ENCODE results near the gene FFAR1. TPM values are rescaled to one million over a fixed set of nuclear protein-coding genes. Genes with fewer than 3 reads are reported as not detected.
A peak's percentile ranks its signal among the peaks of the same experiment; 100 is the strongest.

The FFAR1 gene
- total and polyA plus RNA-seq, 9 donors: 0.04 to 0.14 (median 0.07) TPM; not detected in 6

DNA sequence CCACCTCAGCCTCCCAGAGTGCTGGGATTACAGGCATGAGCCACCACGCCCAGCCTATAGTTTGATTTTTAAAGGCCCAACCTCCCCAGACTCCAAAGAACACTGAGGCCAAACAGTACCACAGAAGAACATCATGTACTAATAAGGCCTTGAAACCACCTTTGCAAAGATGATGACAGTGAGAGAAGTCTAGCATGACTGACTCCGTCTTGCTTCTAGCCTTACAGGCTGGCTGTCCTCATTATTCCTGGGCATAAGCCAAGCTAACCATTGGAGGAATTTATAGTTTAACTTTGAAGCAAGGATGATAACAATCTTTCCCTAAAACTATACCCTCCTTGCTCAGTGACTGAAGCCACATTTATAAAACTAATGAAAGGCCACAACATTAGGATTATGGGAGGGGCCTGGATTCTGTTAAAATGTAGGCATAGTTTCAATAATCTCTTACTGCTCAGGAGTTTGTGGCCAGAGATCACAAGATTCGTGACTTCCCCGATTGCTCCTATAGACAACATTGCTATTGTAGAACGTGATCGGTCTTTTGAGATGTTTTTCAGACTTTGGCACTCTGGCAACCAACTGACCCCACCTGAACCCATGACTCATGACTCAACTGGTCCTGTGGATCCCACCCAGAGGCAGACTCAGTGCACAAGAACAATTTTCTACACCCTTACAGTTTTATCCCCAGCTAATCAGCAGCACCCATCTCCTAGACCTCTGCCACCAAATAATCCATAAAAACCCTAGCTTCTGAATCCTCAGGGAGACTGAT lies 40.8 kb downstream of the FFAR1 start:
- no peaks in the 10 kb centered on the region for H3K27me3 ChIP-seq (ENCODE audit: control insufficient read depth, insufficient read depth, low read length)
- no peak for DNase-seq
- H3K4me3 ChIP-seq (ENCODE audit: low read length): no peak overlapping the region
- WGBS (ENCODE audit: insufficient coverage): 89% methylated on average over 5 of the region's 6 CpGs
- peaks cover 10% of the 10 kb centered on the region for H3K9me3 ChIP-seq (replicated peaks; ENCODE audit: control insufficient read depth, low read depth, low read length)
- H3K27ac ChIP-seq (ENCODE audit: low read length): no peak overlapping the region
- no peaks in the 10 kb centered on the region for H3K36me3 ChIP-seq (ENCODE audit: control insufficient read depth, insufficient read depth, low read length)
- H3K4me1 ChIP-seq (ENCODE audit: control insufficient read depth, insufficient read depth, low read length): no peaks in the 10 kb centered on the region

DNA sequence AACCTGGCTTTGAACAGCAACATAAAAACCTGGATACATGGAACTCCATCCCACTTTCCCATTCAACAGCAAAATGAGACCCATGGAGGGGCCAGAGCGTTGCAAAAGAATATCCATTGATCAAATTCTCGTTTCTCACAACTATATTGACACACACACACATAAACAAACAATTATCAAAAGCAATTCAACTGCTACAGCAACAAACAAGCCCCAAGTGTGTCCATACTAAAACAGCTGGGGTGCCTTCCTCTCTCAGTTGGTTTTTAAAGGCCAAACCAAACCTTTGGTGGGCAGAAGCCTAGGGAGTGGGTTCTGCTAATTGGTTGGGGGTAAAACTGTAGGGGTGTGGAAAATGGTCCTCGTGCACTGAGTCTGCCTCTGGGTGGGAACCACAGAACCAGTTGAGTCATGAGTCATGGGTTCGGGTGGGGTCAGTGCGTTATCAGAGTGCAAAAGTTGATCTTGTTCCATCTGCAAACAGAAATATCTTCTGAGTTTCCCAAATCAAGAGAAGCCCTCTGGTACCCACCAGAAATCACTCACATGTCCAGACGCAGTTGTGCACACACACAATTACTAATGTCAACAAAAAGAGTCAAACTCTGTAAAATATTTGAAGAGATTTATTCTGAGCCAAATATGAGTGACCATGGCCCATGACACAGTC lies 41.6 kb downstream of the FFAR1 start:
- no peaks in the 10 kb centered on the region for H3K4me1 ChIP-seq (ENCODE audit: control insufficient read depth, insufficient read depth, low read length)
- no peak overlapping the region for H3K27ac ChIP-seq (ENCODE audit: low read length)
- peaks cover 10% of the 10 kb centered on the region for H3K9me3 ChIP-seq (replicated peaks; ENCODE audit: control insufficient read depth, low read depth, low read length)
- no peak overlapping the region for H3K4me3 ChIP-seq (ENCODE audit: low read length)
- H3K27me3 ChIP-seq (ENCODE audit: control insufficient read depth, insufficient read depth, low read length): no peaks in the 10 kb centered on the region
- no peak for DNase-seq
- WGBS (ENCODE audit: insufficient coverage): 57% methylated on average over 3 of the region's 6 CpGs
- no peaks in the 10 kb centered on the region for H3K36me3 ChIP-seq (ENCODE audit: control insufficient read depth, insufficient read depth, low read length)

DNA sequence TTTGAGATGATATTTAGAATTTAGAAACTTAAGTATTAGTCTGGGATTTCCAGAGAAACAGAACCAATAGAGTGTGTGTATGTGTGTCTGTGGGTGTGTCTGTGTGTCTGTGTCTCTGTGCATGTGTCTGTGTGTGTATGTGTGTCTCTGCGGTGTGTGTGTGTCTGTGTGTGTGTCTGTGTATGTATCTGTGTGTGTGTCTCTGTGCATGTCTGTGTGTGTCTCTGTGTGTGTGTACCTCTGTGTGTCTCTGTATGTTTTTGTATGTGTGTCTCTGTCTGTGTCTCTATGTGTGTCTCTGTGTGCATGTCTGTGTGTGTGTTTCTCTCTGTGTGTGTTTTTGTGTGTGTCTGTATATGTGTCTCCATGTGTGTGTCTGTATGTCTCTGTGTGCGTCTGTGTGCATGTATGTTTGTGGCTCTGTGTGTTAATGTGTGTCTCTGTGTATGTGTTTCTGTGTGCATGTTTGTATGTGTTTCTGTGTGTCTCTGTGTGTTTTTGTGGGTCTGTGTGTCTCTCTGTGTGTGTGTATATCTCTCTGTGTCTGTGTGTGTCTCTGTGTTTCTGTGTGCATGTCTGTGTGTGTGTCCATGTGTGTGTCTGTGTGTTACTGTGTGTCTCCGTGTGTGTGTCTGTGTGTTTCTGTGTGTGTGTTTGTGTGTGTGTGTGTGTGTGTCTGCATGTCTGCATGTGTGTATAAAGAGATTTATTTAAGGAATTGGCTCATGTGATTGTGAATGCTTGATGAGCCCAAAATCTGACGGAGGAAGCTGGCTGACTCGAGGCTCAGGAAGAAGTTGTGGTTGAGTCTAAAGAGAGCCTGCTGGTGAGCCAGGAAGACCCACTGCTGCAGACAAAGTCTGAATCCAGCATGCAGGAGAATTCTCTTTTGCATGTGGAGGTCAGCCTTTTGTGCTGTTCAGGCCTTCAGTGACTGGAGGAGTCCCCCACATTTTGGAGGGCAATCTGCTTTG lies 45.3 kb downstream of the FFAR1 start:
- DNase-seq: peak; percentile 34
- Histone ChIP-seq H3K4me3 (ENCODE audit: low read length) (no peak overlapping the region), H3K27ac (ENCODE audit: low read length) (no peak overlapping the region), H3K27me3 (ENCODE audit: control insufficient read depth, insufficient read depth, low read length) (no peaks in the 10 kb centered on the region), H3K9me3 (replicated peaks; ENCODE audit: control insufficient read depth, low read depth, low read length) (no peaks in the 10 kb centered on the region), H3K36me3 (ENCODE audit: control insufficient read depth, insufficient read depth, low read length) (no peaks in the 10 kb centered on the region), H3K4me1 (ENCODE audit: control insufficient read depth, insufficient read depth, low read length) (no peaks in the 10 kb centered on the region)
- 68% methylated on average over 5 of the region's 5 CpGs for WGBS (ENCODE audit: insufficient coverage)

DNA sequence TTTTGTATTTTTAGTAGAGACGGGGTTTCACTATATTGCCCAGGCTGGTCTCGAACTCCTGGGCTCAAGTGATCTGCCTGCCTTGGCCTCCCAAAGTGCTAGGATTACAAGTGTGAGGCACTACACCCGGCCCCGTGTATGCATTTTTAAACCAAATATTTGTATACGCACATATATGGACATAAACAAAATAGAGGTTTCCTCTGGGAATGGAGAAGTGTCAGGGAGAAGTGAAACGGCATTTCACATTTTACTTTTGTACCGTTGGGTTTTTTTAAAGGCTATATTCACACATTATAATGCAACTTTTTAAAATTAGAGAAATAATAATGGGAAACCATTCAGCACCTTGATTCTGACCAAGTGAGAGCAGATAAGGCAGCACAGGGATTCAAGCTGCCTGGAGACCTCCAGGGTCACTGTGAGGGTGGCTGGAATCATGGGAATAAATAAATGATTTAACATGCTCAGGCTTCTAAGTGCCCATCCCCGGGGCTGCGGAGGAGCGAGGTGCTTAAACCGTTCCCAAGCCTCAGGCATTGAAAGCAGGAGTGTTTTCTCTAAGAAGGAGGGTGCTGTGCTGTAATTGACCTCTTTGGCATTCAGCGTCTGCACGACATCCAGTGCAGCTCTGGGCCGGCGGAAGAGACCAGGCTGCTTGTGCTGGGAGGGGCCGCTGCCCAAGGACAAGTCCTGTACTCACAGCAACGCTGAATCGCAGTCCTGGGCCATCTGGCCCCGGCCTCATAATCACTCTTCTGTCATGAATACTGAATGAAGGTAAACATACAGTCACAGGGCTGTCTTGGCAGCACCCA lies 47.9 kb downstream of the FFAR1 start:
- Histone ChIP-seq H3K4me3 (ENCODE audit: low read length) (no peak overlapping the region), H3K36me3 (ENCODE audit: control insufficient read depth, insufficient read depth, low read length) (no peaks in the 10 kb centered on the region), H3K4me1 (ENCODE audit: control insufficient read depth, insufficient read depth, low read length) (no peaks in the 10 kb centered on the region), H3K27ac (ENCODE audit: low read length) (no peak overlapping the region), H3K27me3 (ENCODE audit: control insufficient read depth, insufficient read depth, low read length) (no peaks in the 10 kb centered on the region), H3K9me3 (replicated peaks; ENCODE audit: control insufficient read depth, low read depth, low read length) (no peaks in the 10 kb centered on the region)
- WGBS (ENCODE audit: insufficient coverage): 33% methylated on average over 14 of the region's 19 CpGs
- peak; percentile 21 for DNase-seq

DNA sequence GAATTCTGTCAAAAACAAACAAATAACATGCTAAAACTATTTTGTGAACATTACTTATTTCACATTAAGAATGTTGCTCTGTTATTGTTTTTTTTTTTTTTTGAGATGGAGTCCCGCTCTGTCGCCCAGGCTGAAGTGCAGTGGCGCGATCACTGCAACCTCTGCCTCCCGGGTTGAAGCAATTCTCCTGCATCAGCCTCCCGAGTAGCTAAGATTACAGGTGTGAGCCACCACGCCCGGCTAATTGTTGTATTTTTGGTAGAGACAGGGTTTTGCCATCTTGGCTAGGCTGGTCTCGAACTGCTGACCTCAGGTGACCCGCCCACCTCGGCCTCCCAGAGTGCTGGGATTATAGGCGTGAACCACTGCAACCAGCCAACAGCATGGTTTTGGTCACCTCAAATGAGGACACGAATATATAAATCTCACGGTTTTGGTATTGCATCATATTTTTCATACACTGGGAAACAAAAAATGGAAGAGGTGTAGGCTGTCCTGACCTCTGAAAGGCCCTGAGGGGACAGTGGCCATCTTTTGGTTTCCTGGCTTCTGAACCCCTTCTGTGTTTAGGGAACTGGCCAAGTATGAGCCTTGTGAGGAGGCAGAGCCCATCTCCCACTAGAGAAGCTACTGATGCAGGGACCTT lies 48.7 kb downstream of the FFAR1 start:
- 86% methylated on average over 10 of the region's 14 CpGs for WGBS (ENCODE audit: insufficient coverage)
- no peak overlapping the region for H3K4me3 ChIP-seq (ENCODE audit: low read length)
- H3K36me3 ChIP-seq (ENCODE audit: control insufficient read depth, insufficient read depth, low read length): no peaks in the 10 kb centered on the region
- no peaks in the 10 kb centered on the region for H3K27me3 ChIP-seq (ENCODE audit: control insufficient read depth, insufficient read depth, low read length)
- H3K4me1 ChIP-seq (ENCODE audit: control insufficient read depth, insufficient read depth, low read length): no peaks in the 10 kb centered on the region
- no peak for DNase-seq
- no peak overlapping the region for H3K27ac ChIP-seq (ENCODE audit: low read length)
- no peaks in the 10 kb centered on the region for H3K9me3 ChIP-seq (replicated peaks; ENCODE audit: control insufficient read depth, low read depth, low read length)

DNA sequence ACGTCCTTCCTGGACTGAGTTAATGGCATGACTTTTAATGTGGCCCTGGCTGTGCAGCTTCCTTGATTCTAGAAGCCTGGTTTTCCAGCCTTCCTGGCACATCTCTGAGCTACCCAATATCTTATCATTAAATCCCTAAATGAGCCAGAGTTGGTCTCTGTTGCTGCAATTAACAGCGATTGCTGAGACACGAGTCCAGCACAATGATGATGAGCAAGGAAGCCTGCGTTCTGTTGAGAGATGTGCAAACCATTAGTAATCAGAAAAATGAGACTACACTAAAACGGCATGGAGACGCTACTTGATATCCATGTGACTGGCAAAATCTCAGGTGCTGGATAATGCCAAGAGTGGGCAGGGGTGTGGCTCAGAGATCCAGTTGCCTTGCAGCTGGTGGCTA lies 49.4 kb downstream of the FFAR1 start:
- Histone ChIP-seq H3K36me3 (ENCODE audit: control insufficient read depth, insufficient read depth, low read length) (no peaks in the 10 kb centered on the region), H3K9me3 (replicated peaks; ENCODE audit: control insufficient read depth, low read depth, low read length) (no peaks in the 10 kb centered on the region), H3K27ac (ENCODE audit: low read length) (no peak overlapping the region), H3K27me3 (ENCODE audit: control insufficient read depth, insufficient read depth, low read length) (no peaks in the 10 kb centered on the region), H3K4me3 (ENCODE audit: low read length) (no peak overlapping the region), H3K4me1 (ENCODE audit: control insufficient read depth, insufficient read depth, low read length) (no peaks in the 10 kb centered on the region)
- 80% methylated on average over 6 of the region's 6 CpGs for WGBS (ENCODE audit: insufficient coverage)
- DNase-seq: no peak

Other genes starting within 250 kb of the FFAR1 start
- 0.35 TPM for gene FXYD3, start 232.1 kb upstream of the FFAR1 start, total RNA-seq
- gene FXYD3, start 232.1 kb upstream of the FFAR1 start, polyA plus RNA-seq (ENCODE audit: insufficient read depth in 1 of 8, insufficient read length in 8 of 8, low replicate concordance in 1 of 8): 1 to 10 TPM in 3 of 8 donors, under 1 TPM in 4, not detected in 1; 0.31 to 9.3 (median 0.65) TPM
- 8.6 TPM for gene LGI4, start 212.8 kb upstream of the FFAR1 start, total RNA-seq
- gene LGI4, start 212.8 kb upstream of the FFAR1 start, polyA plus RNA-seq (ENCODE audit: insufficient read depth in 1 of 8, insufficient read length in 8 of 8, low replicate concordance in 1 of 8): 10 to 100 TPM in 6 of 8 donors, 1 to 10 TPM in 2; 8.4 to 16.3 (median 11.3) TPM
- gene FXYD1, start 209.1 kb upstream of the FFAR1 start, total RNA-seq: 152 TPM
- 100 to 1,000 TPM; 144 to 301 (median 206) TPM for gene FXYD1, start 209.1 kb upstream of the FFAR1 start, polyA plus RNA-seq (ENCODE audit: insufficient read depth in 1 of 8, insufficient read length in 8 of 8, low replicate concordance in 1 of 8)
- gene FXYD7, start 204.6 kb upstream of the FFAR1 start, total RNA-seq: 0.71 TPM
- gene FXYD7, start 204.6 kb upstream of the FFAR1 start, polyA plus RNA-seq (ENCODE audit: insufficient read depth in 1 of 8, insufficient read length in 8 of 8, low replicate concordance in 1 of 8): 1 to 10 TPM in 2 of 8 donors, under 1 TPM in 6; 0.38 to 1.4 (median 0.63) TPM
- 13.3 TPM for gene FXYD5, start 193.2 kb upstream of the FFAR1 start, total RNA-seq
- gene FXYD5, start 193.2 kb upstream of the FFAR1 start, polyA plus RNA-seq (ENCODE audit: insufficient read depth in 1 of 8, insufficient read length in 8 of 8, low replicate concordance in 1 of 8): 10 to 100 TPM; 16.0 to 28.1 (median 21.9) TPM
- not detected for gene FAM187B, start 119.2 kb upstream of the FFAR1 start, total RNA-seq
- gene FAM187B, start 119.2 kb upstream of the FFAR1 start, polyA plus RNA-seq (ENCODE audit: insufficient read depth in 1 of 8, insufficient read length in 8 of 8, low replicate concordance in 1 of 8): not detected
- 2.9 TPM for gene LSR, start 98.9 kb upstream of the FFAR1 start, total RNA-seq
- 10 to 100 TPM in 1 of 8 donors, 1 to 10 TPM in 7; 3.2 to 15.2 (median 5.7) TPM for gene LSR, start 98.9 kb upstream of the FFAR1 start, polyA plus RNA-seq (ENCODE audit: insufficient read depth in 1 of 8, insufficient read length in 8 of 8, low replicate concordance in 1 of 8)
- gene USF2, start 78.9 kb upstream of the FFAR1 start, total RNA-seq: 44.9 TPM
- gene USF2, start 78.9 kb upstream of the FFAR1 start, polyA plus RNA-seq (ENCODE audit: insufficient read depth in 1 of 8, insufficient read length in 8 of 8, low replicate concordance in 1 of 8): 100 to 1,000 TPM; 102 to 132 (median 109) TPM
- gene HAMP, start 65.4 kb upstream of the FFAR1 start, total RNA-seq: 0.18 TPM
- gene HAMP, start 65.4 kb upstream of the FFAR1 start, polyA plus RNA-seq (ENCODE audit: insufficient read depth in 1 of 8, insufficient read length in 8 of 8, low replicate concordance in 1 of 8): under 1 TPM in 7 of 8 donors, not detected in 1; 0.04 to 0.41 (median 0.10) TPM
- gene MAG, start 55.7 kb upstream of the FFAR1 start, total RNA-seq: 2.6 TPM
- gene MAG, start 55.7 kb upstream of the FFAR1 start, polyA plus RNA-seq (ENCODE audit: insufficient read depth in 1 of 8, insufficient read length in 8 of 8, low replicate concordance in 1 of 8): 1 to 10 TPM in 3 of 8 donors, under 1 TPM in 5; 0.16 to 2.5 (median 0.48) TPM
- 3.3 TPM for gene CD22, start 18.7 kb upstream of the FFAR1 start, total RNA-seq
- gene CD22, start 18.7 kb upstream of the FFAR1 start, polyA plus RNA-seq (ENCODE audit: insufficient read depth in 1 of 8, insufficient read length in 8 of 8, low replicate concordance in 1 of 8): 1 to 10 TPM in 3 of 8 donors, under 1 TPM in 5; 0.55 to 8.9 (median 0.92) TPM
- 0.22 TPM for gene FFAR3, start 10.6 kb downstream of the FFAR1 start, total RNA-seq
- gene FFAR3, start 10.6 kb downstream of the FFAR1 start, polyA plus RNA-seq (ENCODE audit: insufficient read depth in 1 of 8, insufficient read length in 8 of 8, low replicate concordance in 1 of 8): under 1 TPM in 5 of 8 donors, not detected in 3; 0.06 to 0.24 (median 0.16) TPM
- gene GPR42, start 23.2 kb downstream of the FFAR1 start, total RNA-seq: not detected
- under 1 TPM in 1 of 8 donors, not detected in 7; 0.15 TPM for gene GPR42, start 23.2 kb downstream of the FFAR1 start, polyA plus RNA-seq (ENCODE audit: insufficient read depth in 1 of 8, insufficient read length in 8 of 8, low replicate concordance in 1 of 8)
- 0.22 TPM for gene FFAR2, start 100.4 kb downstream of the FFAR1 start, total RNA-seq
- gene FFAR2, start 100.4 kb downstream of the FFAR1 start, polyA plus RNA-seq (ENCODE audit: insufficient read depth in 1 of 8, insufficient read length in 8 of 8, low replicate concordance in 1 of 8): under 1 TPM in 7 of 8 donors, not detected in 1; 0.10 to 0.73 (median 0.23) TPM
- 0.18 TPM for gene KRTDAP, start 142.6 kb downstream of the FFAR1 start, total RNA-seq
- gene KRTDAP, start 142.6 kb downstream of the FFAR1 start, polyA plus RNA-seq (ENCODE audit: insufficient read depth in 1 of 8, insufficient read length in 8 of 8, low replicate concordance in 1 of 8): 10 to 100 TPM in 1 of 8 donors, 1 to 10 TPM in 1, under 1 TPM in 2, not detected in 4; 0.43 to 36.6 (median 3.6) TPM
- 2.0 TPM for gene DMKN, start 165.7 kb downstream of the FFAR1 start, total RNA-seq
- 10 to 100 TPM in 1 of 8 donors, 1 to 10 TPM in 7; 1.1 to 22.6 (median 2.1) TPM for gene DMKN, start 165.7 kb downstream of the FFAR1 start, polyA plus RNA-seq (ENCODE audit: insufficient read depth in 1 of 8, insufficient read length in 8 of 8, low replicate concordance in 1 of 8)
- not detected for gene SBSN, start 180.4 kb downstream of the FFAR1 start, total RNA-seq
- gene SBSN, start 180.4 kb downstream of the FFAR1 start, polyA plus RNA-seq (ENCODE audit: insufficient read depth in 1 of 8, insufficient read length in 8 of 8, low replicate concordance in 1 of 8): 1 to 10 TPM in 1 of 8 donors, under 1 TPM in 3, not detected in 4; 0.10 to 5.1 (median 0.40) TPM
- gene GAPDHS, start 185.6 kb downstream of the FFAR1 start, total RNA-seq: not detected
- not detected for gene GAPDHS, start 185.6 kb downstream of the FFAR1 start, polyA plus RNA-seq (ENCODE audit: insufficient read depth in 1 of 8, insufficient read length in 8 of 8, low replicate concordance in 1 of 8)
- 51.4 TPM for gene TMEM147, start 197.7 kb downstream of the FFAR1 start, total RNA-seq
- 10 to 100 TPM; 41.5 to 50.1 (median 44.6) TPM for gene TMEM147, start 197.7 kb downstream of the FFAR1 start, polyA plus RNA-seq (ENCODE audit: insufficient read depth in 1 of 8, insufficient read length in 8 of 8, low replicate concordance in 1 of 8)
- gene ATP4A, start 215.8 kb downstream of the FFAR1 start, total RNA-seq: not detected
- gene ATP4A, start 215.8 kb downstream of the FFAR1 start, polyA plus RNA-seq (ENCODE audit: insufficient read depth in 1 of 8, insufficient read length in 8 of 8, low replicate concordance in 1 of 8): under 1 TPM in 1 of 8 donors, not detected in 7; 0.52 TPM
- not detected for gene PMIS2, start 238.3 kb downstream of the FFAR1 start, total RNA-seq
- gene PMIS2, start 238.3 kb downstream of the FFAR1 start, polyA plus RNA-seq (ENCODE audit: insufficient read depth in 1 of 8, insufficient read length in 8 of 8, low replicate concordance in 1 of 8): not detected

Data from muscle of leg (tissue), 11 donors.